Panc1 (cell line): ENCODE results near the gene FSTL4. TPM values are rescaled to one million over a fixed set of nuclear protein-coding genes. Genes with fewer than 3 reads are reported as not detected.

Experiments used
- ATAC-seq: fragments of 200-7000 bp; cut with Tn5 transposase; 2 replicates; pipeline ENCODE4 v1.9.1; 2020; ENCODE audit warnings: mild to moderate bottlenecking, moderate library complexity
- BruUV-seq: library from RNA; stranded (reverse); fragments of 400-500 nt; replicated peaks from 2 replicates; lab custom pipeline; 2021; lab: Mats Ljungman, UMichigan
- CTCF ChIA-PET: fragments of 300-600 bp; sonication (Branson Sonifier 250); formaldehyde crosslinking; loops from one replicate; lab custom pipeline; 2022; ENCODE audit warnings: antibody characterized with exemption; lab: Charles Lee
- POLR2A ChIA-PET: fragments of 300-600 bp; sonication (Branson Sonifier 250); formaldehyde crosslinking; loops from one replicate; lab custom pipeline; 2022; ENCODE audit warnings: antibody characterized with exemption; lab: Charles Lee
- DNase-seq: peaks from one replicate; pipeline ENCODE4 v3.0.0-alpha.2; 2010; ENCODE audit warnings: low read depth, low spot score
- H3K27ac ChIP-seq: 2 replicates; pipeline ENCODE4 v1.5.1; 2011; ENCODE audit warnings: mild to moderate bottlenecking, low read length, inconsistent platforms
- H3K27me3 ChIP-seq: fragments of 200-500 bp; sonication (Bioruptor generic); 2 replicates; pipeline ENCODE4 v1.6.0; 2014; ENCODE audit warnings: low read length, inconsistent platforms; ENCODE audit not compliant: control insufficient read depth, insufficient read depth
- H3K36me3 ChIP-seq: fragments of 200-500 bp; sonication (Bioruptor generic); 2 replicates; pipeline ENCODE4 v1.5.1; 2014; ENCODE audit warnings: inconsistent platforms, mild to moderate bottlenecking, low read length, moderate library complexity; ENCODE audit not compliant: control insufficient read depth, insufficient read depth
- H3K4me1 ChIP-seq: 2 replicates; pipeline ENCODE4 v1.5.1; 2011; ENCODE audit warnings: inconsistent platforms, mild to moderate bottlenecking, low read length, moderate library complexity; ENCODE audit not compliant: control insufficient read depth, insufficient read depth
- H3K4me3 ChIP-seq, 2 experiments: 2 replicates each; pipeline ENCODE4 v1.5.1; 2011 to 2012; ENCODE audit warnings: low read depth in 2 of 2, low read length in 2 of 2, mild to moderate bottlenecking in 2 of 2, inconsistent platforms in 1 of 2, moderate library complexity in 1 of 2
- H3K9me3 ChIP-seq: fragments of 200-500 bp; sonication (Bioruptor generic); 2 replicates; pipeline ENCODE4 v1.5.1; 2014; ENCODE audit warnings: low read depth, mild to moderate bottlenecking, inconsistent platforms, low read length, moderate library complexity; ENCODE audit not compliant: control insufficient read depth, insufficient read depth
- CTCF ChIP-seq: fragments of 450-650 bp; IDR thresholded peaks from 2 replicates; pipeline ENCODE4 v1.5.1; 2017; ENCODE audit warnings: mild to moderate bottlenecking
- POLR2AphosphoS5 ChIP-seq: IDR thresholded peaks from 2 replicates; pipeline ENCODE4 v1.6.1; 2012; ENCODE audit warnings: mild to moderate bottlenecking, low read depth, low read length, moderate library complexity
- REST ChIP-seq, 2 experiments: IDR thresholded peaks; 2 replicates each; pipeline ENCODE4 v1.6.1; 2011 to 2012; ENCODE audit warnings: low read depth in 2 of 2, control low read depth in 1 of 2, low read length in 1 of 2, mild to moderate bottlenecking in 1 of 2, moderate library complexity in 1 of 2; ENCODE audit not compliant: insufficient read depth in 1 of 2
- SIN3A ChIP-seq: IDR thresholded peaks from 2 replicates; pipeline ENCODE4 v1.6.1; 2012; ENCODE audit warnings: low read depth, mild to moderate bottlenecking, low read length, moderate library complexity, borderline replicate concordance; ENCODE audit not compliant: insufficient read depth
- TCF7L2 ChIP-seq: IDR thresholded peaks from 2 replicates; pipeline ENCODE4 v1.6.1; 2011; ENCODE audit warnings: mild to moderate bottlenecking, low read depth, low read length, inconsistent platforms
- in situ Hi-C: cut with HindIII; loops from 2 replicates; pipeline ENCODE4 v1.10.0; 2016; ENCODE audit warnings: low sequenced_read_pairs, low pct_unique_long_range_greater_than_20kb
- intact Hi-C: fragments of 100-400 bp; cut with micrococcal nuclease; formaldehyde crosslinking; loops from one replicate; pipeline ENCODE4 v1.10.0; 2022; ENCODE audit not compliant: unreplicated experiment
- total RNA-seq: library from RNA; stranded (reverse); gene quantifications from one replicate; pipeline ENCODE4 v1.2.1, GENCODE V29; 2021; ENCODE audit not compliant: unreplicated experiment

FSTL4 gene
- total RNA-seq, 1 experiment from 2014 or later: 0.18 TPM

- Histone ChIP-seq H3K9me3 (no peaks in the 10 kb centered on the region), H3K27me3 (peaks cover 16% of the 10 kb centered on the region), H3K36me3 (no peaks in the 10 kb centered on the region), H3K4me1 (no peaks in the 10 kb centered on the region), H3K27ac (no peak overlapping the region), H3K4me3 (no peak overlapping the region)
- ChIA-PET POLR2A (no interaction called here), CTCF (no interaction called here)
- in situ Hi-C loops (no loop called here), intact Hi-C loops (no loop called here)
- no peak for TF ChIP-seq REST (IDR thresholded peaks at IDR 0.05; ENCODE audit: insufficient read depth in 1 of 2, low read depth in 2 of 2, low read length in 1 of 2)
- no peak for TF ChIP-seq CTCF
- TF ChIP-seq POLR2AphosphoS5: no peak
- TF ChIP-seq TCF7L2: no peak
- no peak for TF ChIP-seq SIN3A
- no TSS peak for BruUV-seq
- ATAC-seq (no peak), DNase-seq (no peak)
Measured at GRCh38 chr5:133652951-133653759, 40.8 kb upstream of the FSTL4 start.

GRCh38 chr5:133644000-133644865, 31.9 kb upstream of the FSTL4 start:
- Histone ChIP-seq H3K9me3 (no peaks in the 10 kb centered on the region), H3K4me3 (no peak overlapping the region), H3K36me3 (no peaks in the 10 kb centered on the region), H3K4me1 (no peaks in the 10 kb centered on the region), H3K27me3 (peaks cover 17% of the 10 kb centered on the region), H3K27ac (no peak overlapping the region)
- ChIA-PET CTCF (no interaction called here), POLR2A (no interaction called here)
- in situ Hi-C loops (no loop called here), intact Hi-C loops (no loop called here)
- no TSS peak for BruUV-seq
- TF ChIP-seq SIN3A (no peak), CTCF (no peak), POLR2AphosphoS5 (no peak), REST (IDR thresholded peaks at IDR 0.05; ENCODE audit: insufficient read depth in 1 of 2, low read depth in 2 of 2, low read length in 1 of 2) (no peak), TCF7L2 (no peak)
- no peak for DNase-seq
- no peak for ATAC-seq
